ENCODE measurements around the gene GTSE1.
A peak's percentile ranks its signal among the peaks of the same experiment; 100 is the strongest.

The GTSE1 gene

DNA sequence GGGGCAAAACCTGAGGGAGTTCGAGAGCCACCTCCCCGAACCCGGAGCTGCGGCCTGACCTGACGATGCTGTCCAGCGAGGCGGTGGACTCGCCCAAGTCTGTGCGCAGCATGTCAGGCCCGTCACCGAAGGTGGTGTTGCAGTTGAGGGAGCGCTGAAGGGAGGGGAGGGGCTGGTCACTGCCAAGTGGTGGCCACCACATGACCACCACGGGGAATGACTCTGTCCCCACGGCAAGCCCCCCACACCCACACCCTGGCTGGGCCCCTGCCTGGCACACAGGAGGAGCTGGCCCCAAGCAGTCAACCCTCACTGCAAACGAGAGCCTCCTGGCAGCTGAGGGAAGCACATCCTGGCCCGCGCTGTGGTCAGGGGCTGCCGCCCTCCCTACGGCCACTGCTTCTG, 69.7 kb downstream of the GTSE1 start:
- DNase-seq (ENCODE audit: low read depth in 2 of 2) = no peak

DNA sequence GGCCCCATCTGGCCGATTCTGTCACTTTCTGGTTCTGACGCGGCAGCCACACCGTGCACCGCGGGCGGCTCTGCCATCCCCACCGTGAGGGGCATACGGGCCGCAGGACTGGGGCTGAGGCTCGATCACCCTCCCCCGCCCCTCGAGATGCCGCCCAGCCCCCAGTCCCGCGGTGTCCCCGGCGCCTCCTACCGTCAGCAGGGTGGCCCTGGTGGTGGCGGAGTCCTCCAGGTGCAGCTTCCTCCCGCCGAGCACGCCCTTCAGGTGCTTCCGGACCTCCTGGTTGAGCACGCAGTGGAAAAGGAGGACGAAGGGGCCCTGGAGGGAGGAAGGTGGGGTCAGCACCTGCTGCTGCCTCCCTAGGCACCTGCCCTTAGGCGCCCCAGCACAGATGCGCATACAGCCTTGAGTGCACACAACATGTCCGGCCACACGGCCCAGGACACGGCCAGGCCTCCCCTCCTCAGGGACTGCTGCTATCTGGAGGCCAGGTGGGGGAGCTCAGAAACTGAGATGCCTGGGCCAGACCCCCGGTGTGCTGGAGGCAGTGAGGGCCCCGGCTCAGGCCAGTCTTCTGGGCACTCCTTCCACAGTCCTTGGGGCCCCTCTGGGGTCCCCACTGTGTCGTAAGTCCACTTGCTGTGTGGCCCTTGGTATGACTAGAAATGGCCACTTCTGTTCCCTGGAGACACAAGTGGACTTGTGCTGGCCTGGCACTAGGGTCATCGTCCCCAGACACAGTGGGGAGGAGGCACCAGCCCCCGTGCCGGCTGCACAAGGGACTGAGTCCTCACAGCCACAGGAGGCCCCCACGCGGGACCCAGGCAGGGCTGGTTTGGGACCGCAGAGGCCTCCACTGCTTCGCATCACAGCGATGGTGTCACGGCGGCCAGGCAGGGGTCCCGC, 70.4 kb downstream of the GTSE1 start:
- no peak for DNase-seq (ENCODE audit: low read depth in 2 of 2)

DNA sequence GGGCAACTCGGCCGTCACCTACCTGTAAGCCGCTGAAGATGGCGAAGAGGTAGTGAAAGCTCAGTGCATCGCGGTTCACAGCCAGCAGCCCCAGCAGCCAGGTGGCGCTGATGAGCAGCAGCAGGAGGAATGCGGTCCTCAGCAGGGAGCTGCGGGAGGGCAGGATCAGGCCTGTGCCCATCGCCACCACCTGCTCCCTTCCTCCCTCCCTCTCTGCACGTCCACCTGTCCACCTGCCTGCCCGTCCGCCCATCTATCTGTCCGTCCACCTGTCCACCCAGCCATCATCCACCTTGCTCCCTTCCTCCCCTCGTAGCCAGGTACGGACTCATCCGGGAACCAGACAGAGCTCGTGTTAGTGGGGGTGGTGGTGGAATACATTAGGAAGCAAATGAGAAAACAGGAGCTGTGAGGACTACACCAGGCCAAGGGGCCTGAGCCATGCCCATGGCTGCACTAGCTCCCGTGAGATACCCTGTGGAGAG, 71.1 kb downstream of the GTSE1 start:
- peak; percentile 57 to 69 for DNase-seq (ENCODE audit: low read depth in 2 of 2)

DNA sequence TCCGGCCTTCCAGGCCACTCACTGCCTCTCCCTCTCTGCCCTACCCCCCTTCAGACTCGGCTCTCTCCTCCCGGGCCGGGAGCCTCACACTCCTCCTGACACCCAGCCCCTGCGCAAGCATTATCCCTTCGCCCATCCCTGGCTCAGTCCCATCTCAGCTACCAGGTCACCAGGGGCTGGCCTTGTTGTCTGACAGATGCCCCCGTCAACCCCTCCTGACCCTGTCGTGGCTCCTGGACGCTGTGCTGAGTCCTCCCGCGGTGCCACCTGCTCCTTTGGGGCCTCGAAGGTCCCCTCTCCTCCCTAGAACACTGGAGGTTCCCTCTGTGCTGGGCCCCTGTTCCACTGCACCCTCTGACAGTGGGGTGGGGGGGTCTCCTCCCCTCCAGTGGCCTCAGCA, 71.8 kb downstream of the GTSE1 start:
- no peak for DNase-seq (ENCODE audit: low read depth in 2 of 2)

DNA sequence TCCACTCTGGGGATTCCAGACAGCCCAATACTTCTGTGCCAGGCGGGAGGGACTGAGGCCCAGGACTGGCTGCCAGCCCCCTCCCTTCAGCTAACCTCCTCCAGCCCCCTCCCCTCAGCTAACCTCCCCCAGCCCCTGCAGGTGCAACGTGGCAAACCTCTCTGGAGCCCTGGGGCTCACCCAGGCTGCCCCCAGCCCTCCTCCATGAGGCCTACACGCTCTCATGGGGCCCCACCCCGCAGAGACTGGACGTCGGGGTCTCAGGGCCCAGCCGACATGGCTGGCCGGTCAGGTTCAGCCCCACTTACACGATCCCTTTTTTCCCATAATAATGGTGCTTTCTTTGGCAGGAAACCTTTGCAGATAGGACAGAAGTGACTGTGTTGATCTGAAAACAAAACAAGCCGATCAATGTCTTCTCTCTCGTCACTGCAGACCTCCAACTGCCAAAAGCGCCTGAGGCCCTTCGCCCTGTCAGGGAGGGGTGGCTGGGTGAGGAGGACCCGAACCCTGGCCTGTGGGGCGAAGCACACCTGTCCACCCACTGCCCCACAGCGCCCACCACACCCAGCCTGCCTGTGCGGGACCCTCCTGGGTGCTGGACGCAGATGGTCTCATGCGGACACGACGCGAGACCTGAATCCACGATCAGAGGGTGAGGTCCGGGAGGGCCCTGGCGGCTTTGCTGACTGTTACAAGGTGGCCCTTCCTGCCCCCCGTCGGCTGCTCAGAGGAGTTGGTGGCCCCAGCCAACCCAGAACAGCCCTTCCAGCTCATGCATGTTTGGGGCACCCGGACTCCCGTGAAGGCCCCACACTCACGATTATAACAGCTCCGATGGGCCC, 72.4 kb downstream of the GTSE1 start:
- DNase-seq (ENCODE audit: low read depth in 2 of 2) = no peak

DNA sequence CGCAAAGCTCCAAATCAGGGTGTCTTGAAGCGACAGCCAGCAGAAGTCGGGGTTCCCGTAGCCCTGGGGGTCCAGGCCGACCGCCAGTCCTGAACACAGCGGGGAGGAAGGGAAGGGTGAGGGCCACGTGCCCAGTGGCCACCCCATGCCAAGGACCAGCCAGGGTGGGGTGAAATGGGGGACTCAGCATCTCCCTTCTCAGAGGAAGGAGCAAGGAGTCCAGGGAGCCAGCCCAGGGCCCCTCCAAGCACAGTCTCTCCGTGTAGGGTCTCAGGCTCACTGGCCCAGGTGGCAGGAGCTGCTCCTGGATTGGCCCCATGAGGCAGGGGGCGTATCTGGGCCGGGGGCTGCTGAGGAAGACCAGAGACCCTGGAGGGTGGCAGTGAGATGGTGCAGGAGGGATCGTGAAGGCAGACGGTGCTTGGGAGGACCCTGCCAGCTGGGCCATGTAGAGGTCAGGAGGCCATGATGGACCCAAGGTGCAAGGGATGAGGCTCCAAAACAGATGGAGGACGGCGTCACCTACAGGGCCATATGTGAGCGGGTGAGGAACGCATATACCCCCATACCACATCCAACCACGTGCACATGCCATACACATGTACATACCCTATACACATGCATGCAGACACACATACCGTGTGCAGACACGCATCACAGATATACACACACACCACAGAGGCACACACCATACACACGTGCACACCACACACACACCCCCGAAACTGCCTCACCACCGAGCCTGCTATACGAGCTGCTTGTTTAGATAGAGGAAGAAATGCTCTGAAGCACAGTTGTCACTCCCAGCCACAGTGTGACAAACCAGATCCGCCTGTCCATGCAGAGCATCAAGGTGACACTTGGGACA, 73.3 kb downstream of the GTSE1 start:
- DNase-seq (ENCODE audit: low read depth in 2 of 2) = no peak

DNA sequence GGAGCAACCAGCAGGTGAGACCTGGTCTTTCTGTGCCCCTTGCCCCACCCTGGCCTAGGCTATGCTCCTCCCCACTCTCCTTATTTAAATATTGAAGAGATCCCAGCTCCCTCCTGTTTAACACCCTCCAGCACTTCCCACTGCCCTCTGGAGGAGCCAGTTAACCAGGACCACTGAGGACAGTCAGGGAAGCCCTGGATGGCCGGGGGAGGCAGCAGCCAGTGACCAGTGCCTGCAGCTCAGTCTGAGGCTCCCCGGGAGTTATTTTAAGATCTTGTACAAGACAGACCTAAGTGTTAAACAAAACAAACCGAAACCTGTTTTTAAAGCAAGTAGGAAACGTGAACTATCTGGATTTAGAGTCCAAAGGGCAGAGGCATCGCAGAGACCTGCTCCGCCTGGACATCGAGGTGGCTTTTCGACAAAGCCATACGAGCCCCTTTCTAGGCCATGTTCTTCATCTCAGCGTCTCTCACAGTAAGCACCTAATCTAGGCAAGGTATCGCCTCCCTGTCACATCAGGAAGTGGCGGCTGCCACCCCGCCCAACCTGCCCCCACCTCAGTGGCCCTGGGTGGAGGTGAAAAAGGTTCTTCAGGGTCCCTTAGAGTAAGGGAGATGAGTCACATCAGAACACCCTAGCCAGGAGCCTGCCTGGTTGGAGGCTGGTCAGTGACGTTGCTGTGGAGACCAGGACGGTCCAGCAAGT, 74.1 kb downstream of the GTSE1 start:
- no peak for DNase-seq (ENCODE audit: low read depth in 2 of 2)

DNA sequence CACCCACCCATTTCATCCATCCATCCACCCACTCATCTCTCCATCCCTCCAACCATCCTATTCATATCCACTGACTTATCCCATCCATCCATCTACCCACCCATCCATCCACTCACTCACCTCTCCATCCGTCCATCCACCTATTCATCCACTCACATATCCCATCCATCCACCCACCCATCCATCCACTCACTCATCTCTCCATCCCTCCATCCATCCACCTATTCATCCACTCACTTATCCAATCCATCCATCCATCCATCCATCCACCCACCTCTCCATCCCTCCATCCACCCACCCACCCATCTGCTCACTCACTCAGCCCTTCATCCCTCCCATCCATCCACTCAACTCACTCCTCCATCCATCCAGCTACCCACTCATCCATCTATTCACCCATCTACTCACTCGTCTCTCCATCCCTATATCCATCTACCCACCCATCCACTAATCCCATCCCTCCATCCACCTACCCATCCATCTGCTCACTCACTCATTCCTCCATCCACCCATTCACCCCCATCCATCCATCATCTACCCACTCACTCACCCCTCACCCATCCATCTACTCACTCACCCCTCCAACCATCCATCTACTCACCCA, 75.1 kb downstream of the GTSE1 start:
- DNase-seq (ENCODE audit: low read depth in 2 of 2) = no peak

DNA sequence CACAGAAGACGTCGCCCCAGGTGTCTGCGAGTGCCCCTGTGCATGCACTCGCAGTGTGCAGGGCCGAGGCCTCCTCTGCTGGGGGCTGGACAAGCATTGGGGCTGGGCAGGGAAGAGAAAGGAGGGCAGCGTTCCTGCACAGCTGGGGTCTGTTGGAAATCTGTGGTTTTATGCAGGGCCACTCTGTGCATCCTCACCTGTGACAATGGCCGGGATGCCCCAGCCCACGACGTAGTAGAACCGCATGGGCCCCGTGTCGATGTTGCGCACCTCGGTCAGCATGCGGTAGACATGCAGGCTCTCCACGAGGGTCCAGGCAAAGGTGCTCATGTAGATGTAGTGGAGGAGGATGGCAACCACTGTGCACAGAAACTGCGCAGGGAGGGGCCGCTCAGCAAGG, 76.0 kb downstream of the GTSE1 start:
- DNase-seq (ENCODE audit: low read depth in 2 of 2) = no peak

DNA sequence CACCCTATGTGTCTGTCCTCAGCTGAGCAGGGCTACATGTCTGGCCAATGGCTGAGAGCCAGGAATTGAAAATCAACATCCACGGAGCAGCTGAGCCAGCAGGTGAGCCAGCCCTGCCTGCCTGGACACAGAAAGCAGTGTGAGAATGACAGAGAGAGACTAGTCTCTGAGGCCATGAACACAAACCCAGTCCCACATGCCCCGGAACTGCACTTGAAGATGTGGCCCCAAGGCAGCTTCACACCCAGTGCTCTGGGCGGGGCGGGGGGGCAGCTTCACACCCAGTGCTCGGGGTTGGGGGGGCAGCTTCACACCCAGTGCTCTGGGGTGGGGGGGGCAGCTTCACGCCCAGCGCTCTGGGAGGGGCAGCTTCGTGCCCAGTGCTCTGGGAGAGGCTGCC, 76.5 kb downstream of the GTSE1 start:
- DNase-seq (ENCODE audit: low read depth in 2 of 2) = no peak

DNA sequence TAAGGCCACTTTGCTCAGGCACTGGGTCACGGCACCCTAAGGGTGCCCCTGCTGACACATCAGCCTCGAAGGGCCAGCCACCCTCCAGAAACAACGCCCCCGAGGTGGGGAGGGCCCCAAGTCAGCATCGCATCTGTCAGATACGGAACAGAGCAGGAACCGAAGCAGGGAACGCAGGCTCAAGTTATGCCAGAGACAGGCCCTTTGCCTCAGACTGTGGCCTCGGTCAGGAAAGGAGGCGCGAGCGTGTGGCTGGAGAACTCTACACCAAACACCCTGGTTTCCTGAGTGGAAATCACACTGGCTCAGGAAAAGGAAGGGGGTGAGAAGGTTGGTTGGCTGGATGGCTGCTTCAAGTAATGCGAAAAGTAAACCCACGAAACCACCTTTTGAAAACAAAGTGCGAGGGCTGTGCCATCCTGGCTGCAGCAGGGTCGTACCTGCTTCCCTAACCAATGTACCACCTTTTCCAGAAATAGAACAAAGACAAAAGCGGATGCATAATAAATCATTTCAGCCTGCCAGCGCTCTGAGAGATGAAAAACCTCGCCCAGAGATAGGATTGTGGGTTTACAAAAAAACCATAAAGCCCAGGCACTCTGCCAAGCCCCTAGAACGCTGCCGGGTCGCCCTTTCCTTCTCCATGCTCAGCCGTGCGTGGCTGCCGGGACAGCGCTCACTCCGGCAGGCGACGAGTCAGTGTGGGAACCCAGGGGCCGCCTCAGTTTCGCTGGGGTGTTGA, 77.4 kb downstream of the GTSE1 start:
- DNase-seq (ENCODE audit: low read depth in 2 of 2) = no peak

DNA sequence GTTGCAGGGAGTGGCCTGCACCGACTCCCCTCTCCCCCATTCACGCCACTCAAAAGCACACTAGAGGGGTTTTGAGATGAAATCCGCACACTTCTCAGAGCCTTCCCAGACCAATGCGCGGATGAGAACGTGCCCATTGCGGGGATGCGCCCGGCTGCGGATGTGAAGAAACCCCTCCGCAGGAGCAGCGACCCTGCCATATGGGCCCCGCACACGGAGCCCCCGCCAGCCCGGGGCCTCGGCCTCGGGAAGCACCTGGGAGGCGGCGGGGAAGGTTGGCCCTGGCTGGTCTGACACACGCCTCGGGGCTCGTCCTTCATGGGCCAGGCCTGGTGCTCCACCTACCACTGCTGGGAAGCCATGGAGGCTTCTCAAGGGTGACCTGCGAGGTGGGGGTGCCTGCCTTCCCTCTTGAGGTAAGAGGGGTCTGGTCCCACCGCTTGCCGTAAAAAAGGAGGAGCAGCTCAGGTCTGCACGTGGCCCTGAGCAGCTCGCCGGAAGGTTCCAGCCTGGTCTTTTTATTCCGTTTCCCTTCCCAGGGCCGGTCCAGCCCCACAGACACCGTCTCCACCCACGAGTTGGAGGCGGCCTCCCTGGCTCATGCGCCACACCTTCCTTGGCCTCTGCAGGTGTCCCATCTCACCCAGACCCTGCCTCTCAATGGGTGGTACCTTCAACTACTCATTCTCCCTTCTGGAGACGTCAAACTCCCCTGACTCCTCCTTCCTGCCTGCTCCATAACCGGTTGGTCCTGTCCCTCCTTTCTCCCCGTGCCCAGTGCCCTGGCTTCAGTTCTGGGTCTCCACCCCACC, 78.2 kb downstream of the GTSE1 start:
- DNase-seq (ENCODE audit: low read depth in 2 of 2) = no peak

DNA sequence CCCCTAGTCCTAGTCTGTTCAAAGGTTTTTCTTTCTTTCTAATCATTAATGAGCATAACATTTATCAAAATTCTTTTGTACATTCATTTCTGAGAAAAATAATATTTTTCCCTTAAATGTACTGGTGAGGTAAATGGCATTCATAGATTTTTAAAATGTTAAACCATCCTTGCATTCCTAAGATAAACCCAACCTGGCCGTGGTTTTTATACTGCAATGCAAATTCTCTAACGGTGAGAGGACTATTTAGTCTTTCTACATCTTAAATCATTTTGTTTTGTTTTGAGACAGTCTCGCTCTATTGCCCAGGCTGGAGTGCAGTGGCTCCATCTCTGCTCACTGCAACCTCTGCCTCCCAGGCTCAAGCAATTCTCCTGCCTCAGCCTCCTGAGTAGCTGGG, 79.4 kb downstream of the GTSE1 start:
- no peak for DNase-seq (ENCODE audit: low read depth in 2 of 2)

DNA sequence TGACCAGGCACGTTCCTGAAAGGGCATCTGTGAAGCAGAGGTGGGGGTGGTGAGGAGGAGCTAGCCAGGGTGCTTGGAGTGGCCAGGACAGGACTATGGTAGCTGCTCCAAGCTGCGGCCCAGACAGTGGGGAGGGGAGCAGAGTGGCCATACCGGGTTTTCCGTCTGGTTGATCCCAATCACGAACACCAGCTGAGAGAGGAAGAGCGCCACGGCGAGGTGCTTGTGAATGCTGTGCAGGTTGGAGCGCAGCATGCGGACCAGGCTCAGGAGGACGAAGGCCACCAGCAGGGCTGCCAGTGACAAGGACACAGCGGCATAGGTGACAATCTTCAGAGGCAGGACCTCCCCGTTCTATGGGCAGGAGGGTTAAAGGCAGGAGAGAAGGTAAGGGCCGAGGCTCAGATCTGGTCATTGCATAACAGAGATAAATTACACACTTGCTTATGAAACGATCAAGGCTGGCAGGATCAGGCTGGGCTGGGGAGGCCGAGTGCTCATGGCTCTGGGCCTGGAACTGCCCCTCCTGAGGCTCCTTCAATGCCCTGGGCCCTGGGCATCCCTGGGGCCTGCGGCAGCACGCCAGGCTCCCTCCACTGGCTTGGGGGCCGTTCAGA, 80.3 kb downstream of the GTSE1 start:
- DNase-seq (ENCODE audit: low read depth in 2 of 2) = no peak

DNA sequence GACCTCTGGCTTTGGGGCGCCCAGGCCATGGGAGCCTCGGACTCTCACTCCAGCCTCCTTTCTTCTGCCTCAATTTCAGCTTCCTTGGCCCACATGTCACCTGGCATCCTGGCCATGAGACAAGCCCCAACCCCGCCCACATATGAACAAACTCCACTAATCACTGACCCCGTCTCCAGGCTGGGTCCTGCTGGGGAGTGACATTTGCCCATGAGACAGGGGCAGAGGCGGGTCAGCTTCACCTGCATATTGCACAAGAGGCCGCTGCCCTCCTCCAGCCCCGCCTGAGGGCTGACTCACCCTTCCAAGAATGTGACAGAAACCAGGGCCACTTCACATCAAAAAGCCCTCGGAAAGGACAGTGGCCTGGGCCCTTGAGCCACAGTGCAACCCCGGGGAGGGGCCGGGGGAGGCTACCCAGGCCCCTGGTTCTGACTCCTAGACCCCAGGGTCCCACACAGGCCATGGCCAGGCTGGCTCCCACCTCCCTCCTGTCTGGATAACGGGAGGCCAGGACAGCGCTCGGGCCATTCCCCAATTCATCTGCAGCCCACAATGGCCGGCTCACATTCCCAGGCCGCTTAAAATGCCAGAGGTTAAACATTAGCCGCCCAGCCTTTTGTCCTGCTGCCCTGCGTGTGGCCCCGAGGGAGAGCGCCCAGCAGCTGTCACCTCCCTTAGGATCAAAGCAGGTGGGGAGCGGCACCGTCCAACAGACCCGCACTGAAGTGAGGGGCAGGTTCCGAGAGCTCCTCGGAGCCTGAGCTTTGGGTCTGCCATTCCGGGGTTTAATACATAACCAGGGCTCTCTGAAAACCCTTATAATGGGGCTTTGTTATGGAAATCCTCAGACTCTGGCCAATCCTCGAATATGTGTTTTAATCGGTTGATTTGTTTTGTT, 81.1 kb downstream of the GTSE1 start:
- no peak for DNase-seq (ENCODE audit: low read depth in 2 of 2)

DNA sequence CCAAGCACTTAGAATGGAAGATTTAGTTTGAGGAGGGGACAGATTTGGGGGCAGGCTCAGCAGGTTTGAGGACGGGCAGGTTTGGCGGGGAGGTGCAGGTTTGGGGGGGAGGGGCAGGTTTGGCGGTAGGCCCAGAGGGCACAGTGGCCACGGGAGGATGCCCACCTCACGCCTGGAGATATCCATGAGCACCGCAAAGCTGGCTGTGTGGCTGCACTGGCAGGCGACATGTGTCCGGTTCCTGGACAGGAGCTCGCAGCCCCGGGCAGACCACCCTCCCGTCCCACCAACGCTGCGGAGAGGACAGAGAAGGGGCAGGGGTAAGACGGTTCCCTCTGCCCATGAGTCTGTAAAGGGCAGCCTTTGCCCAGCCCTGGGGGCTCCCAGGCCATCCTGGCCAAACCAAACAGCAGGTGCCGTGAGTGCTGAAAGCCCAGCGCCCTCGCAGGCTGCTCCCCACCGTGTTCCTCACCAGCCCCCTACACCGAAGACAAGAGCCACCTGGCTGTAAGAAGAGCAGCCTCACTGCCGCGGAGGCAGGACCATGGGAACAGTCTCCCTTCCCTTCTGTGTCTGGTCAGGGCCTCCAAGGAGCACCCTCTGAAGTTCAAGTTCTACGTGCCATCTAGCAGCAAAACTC, 81.9 kb downstream of the GTSE1 start:
- DNase-seq (ENCODE audit: low read depth in 2 of 2) = no peak
